Iris pigment epithelial cell (primary cell): ENCODE measurements around the gene OR5B12.
"Not testable (repeated sequence)": the region's sequence is repeated elsewhere in the genome, so short reads cannot be mapped to it uniquely, and the experiment has no call there.

Experiments used
- DNase-seq: peaks from one replicate; pipeline ENCODE4 v3.0.0-alpha.2; 2011; ENCODE audit warnings: low read depth

The OR5B12 gene

GRCh38 chr11:58442136-58442535 lies at the start of gene OR5B12:
TSS of gene OR5B12 (minus strand) at chr11:58442236. CDS start at chr11:58440151, 2,085 bp downstream.
- DNase-seq = no peak

GRCh38 chr11:58490827-58491226 lies 48.8 kb upstream of the OR5B12 start:
- DNase-seq = no peak

- DNase-seq = no peak
Measured at GRCh38 chr11:58487170-58487569, 45.1 kb upstream of the OR5B12 start.

GRCh38 chr11:58485961-58486360 lies 43.9 kb upstream of the OR5B12 start:
- DNase-seq = no peak

- DNase-seq = no peak
Measured at GRCh38 chr11:58471892-58472291, 29.9 kb upstream of the OR5B12 start.

GRCh38 chr11:58466293-58466692 lies 24.3 kb upstream of the OR5B12 start:
- no peak for DNase-seq

GRCh38 chr11:58465690-58466089 lies 23.7 kb upstream of the OR5B12 start:
- DNase-seq = no peak

- no peak for DNase-seq
Measured at GRCh38 chr11:58451585-58451984, 9.5 kb upstream of the OR5B12 start.

- no peak for DNase-seq
Measured at GRCh38 chr11:58446294-58446693, 4.3 kb upstream of the OR5B12 start.

GRCh38 chr11:58444300-58444699 lies 2.3 kb upstream of the OR5B12 start:
- no peak for DNase-seq

GRCh38 chr11:58438486-58438885 lies 3.5 kb downstream of the OR5B12 start:
- no peak for DNase-seq

- no peak for DNase-seq
Measured at GRCh38 chr11:58434217-58434616, 7.8 kb downstream of the OR5B12 start.

GRCh38 chr11:58433638-58434203 lies 8.3 kb downstream of the OR5B12 start:
- DNase-seq = no peak

GRCh38 chr11:58429273-58429672 lies 12.8 kb downstream of the OR5B12 start:
- no peak for DNase-seq

GRCh38 chr11:58428021-58428420 lies 14.0 kb downstream of the OR5B12 start, which contains the start of gene OR5B2:
TSS of gene OR5B2 (minus strand) at chr11:58428121. CDS start at chr11:58423261, 4,860 bp downstream.
- DNase-seq = no peak

- DNase-seq = no peak
Measured at GRCh38 chr11:58406774-58407173, 35.3 kb downstream of the OR5B12 start, which contains the start of gene OR5B3. TSS of gene OR5B3 (minus strand) at chr11:58406874. CDS start at chr11:58403409, 3,465 bp downstream.

GRCh38 chr11:58399622-58400021 lies 42.4 kb downstream of the OR5B12 start:
- DNase-seq = not testable (repeated sequence)

GRCh38 chr11:58395581-58395980 lies 46.5 kb downstream of the OR5B12 start:
- DNase-seq = no peak

GRCh38 chr11:58394195-58394594 lies 47.8 kb downstream of the OR5B12 start:
- peak; percentile 81 for DNase-seq

- no peak for DNase-seq
Measured at GRCh38 chr11:58392746-58393145, 49.3 kb downstream of the OR5B12 start.

- DNase-seq = peak; percentile 50
Measured at GRCh38 chr11:58391879-58392278, 50.2 kb downstream of the OR5B12 start.

- no peak for DNase-seq
Measured at GRCh38 chr11:58390551-58391063, 51.4 kb downstream of the OR5B12 start.
